DND-41 (cell line): ENCODE data around the gene PSMB9.
"Not testable (repeated sequence)": the region's sequence is repeated elsewhere in the genome, so short reads cannot be mapped to it uniquely, and the experiment has no call there.

Experiments
- ATAC-seq: fragments of 200-7000 bp; cut with Tn5 transposase; 3 replicates; pipeline ENCODE4 v1.9.1; 2021; ENCODE audit warnings: low read depth; ENCODE audit not compliant: insufficient read depth
- DNase-seq: peaks from one replicate; pipeline ENCODE4 v3.0.0-alpha.2; 2020
- H2AFZ ChIP-seq: 2 replicates; pipeline ENCODE4 v1.6.0; 2012; ENCODE audit warnings: low read depth, low read length
- H3K27ac ChIP-seq: 2 replicates; pipeline ENCODE4 v1.5.1; 2012; ENCODE audit warnings: low read length, inconsistent platforms
- H3K27me3 ChIP-seq: fragments of 200-600 bp; sonication (generic); 2 replicates; pipeline ENCODE4 v1.6.0; 2012; ENCODE audit warnings: low read length, mild to moderate bottlenecking, inconsistent platforms; ENCODE audit not compliant: insufficient read depth, poor library complexity
- H3K36me3 ChIP-seq: 2 replicates; pipeline ENCODE4 v1.5.1; 2012; ENCODE audit warnings: low read length, inconsistent platforms; ENCODE audit not compliant: insufficient read depth
- H3K4me1 ChIP-seq: 2 replicates; pipeline ENCODE4 v1.5.1; 2012; ENCODE audit warnings: mild to moderate bottlenecking, low read length; ENCODE audit not compliant: insufficient read depth
- H3K4me2 ChIP-seq: 2 replicates; pipeline ENCODE4 v1.6.0; 2012; ENCODE audit warnings: mild to moderate bottlenecking, moderate library complexity, low read length, inconsistent platforms; ENCODE audit not compliant: insufficient read depth
- H3K4me3 ChIP-seq, 2 experiments: fragments of 200-600 bp in 1 of 2; shearing (Covaris generic) in 1 of 2; 2 replicates each; pipeline ENCODE4 v1.5.1; 2012 to 2016; ENCODE audit warnings: inconsistent platforms in 2 of 2, low read length in 2 of 2, mild to moderate bottlenecking in 2 of 2, low read depth in 1 of 2, moderate library complexity in 1 of 2
- H3K79me2 ChIP-seq: 2 replicates; pipeline ENCODE4 v1.6.0; 2012; ENCODE audit warnings: low read length, inconsistent platforms; ENCODE audit not compliant: insufficient read depth
- H3K9ac ChIP-seq: 2 replicates; pipeline ENCODE4 v1.6.0; 2012; ENCODE audit warnings: low read depth, mild to moderate bottlenecking, inconsistent platforms, low read length, moderate library complexity
- H3K9me3 ChIP-seq: 2 replicates; pipeline ENCODE4 v1.5.1; 2012; ENCODE audit warnings: low read length, moderate library complexity, mild to moderate bottlenecking, inconsistent platforms; ENCODE audit not compliant: insufficient read depth, severe bottlenecking
- H4K20me1 ChIP-seq: 2 replicates; pipeline ENCODE4 v1.6.0; 2012; ENCODE audit warnings: low read length; ENCODE audit not compliant: insufficient read depth
- EZH2 ChIP-seq: IDR thresholded peaks from 3 replicates; pipeline ENCODE4 v1.6.1; 2012; ENCODE audit warnings: borderline replicate concordance, low read depth, mild to moderate bottlenecking, moderate library complexity, low read length, inconsistent platforms; ENCODE audit not compliant: severe bottlenecking
- TF ChIP-seq, protein P1 (sequence below): IDR thresholded peaks from 2 replicates; pipeline ENCODE4 v1.5.1; 2012; ENCODE audit warnings: borderline replicate concordance, low read length, moderate library complexity, mild to moderate bottlenecking; ENCODE audit not compliant: poor library complexity, severe bottlenecking; ENCODE audit errors: extremely low read depth

Gene PSMB9

DNA sequence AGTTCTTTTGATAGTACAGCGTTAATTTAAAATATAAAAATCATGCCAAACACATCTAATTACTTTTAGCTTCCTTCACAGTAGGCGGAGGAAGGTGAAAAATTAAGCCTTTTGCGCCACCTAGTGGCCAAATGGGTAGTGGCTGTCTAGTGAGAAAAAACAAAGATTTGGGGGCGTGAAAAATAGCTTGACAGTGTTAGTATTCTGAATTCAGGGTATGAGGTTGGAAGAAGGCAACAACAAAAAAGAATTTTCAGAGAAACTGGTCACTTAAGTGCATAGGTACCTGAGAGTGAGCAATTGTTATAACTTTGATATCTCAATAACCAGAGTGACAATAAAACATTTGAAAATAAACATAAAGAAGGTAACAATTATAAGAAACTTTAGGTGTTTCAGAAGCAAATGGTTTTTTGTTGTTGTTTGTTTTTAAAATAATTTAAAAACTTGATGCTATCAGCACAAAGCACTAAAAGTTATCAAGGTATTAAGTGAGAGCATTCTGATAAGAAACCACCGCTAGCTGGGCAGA is 14.3 kb downstream of the PSMB9 start:
- H3K79me2 ChIP-seq, result no peaks in the 10 kb centered on the region
- H3K36me3 ChIP-seq, result no peaks in the 10 kb centered on the region
- H3K4me3 ChIP-seq, result no peak overlapping the region
- H3K27ac ChIP-seq, result no peak overlapping the region
- H4K20me1 ChIP-seq, result no peaks in the 10 kb centered on the region
- no peak overlapping the region for H3K4me2 ChIP-seq
- no peak for TF ChIP-seq EZH2
- TF ChIP-seq, protein P1, sequence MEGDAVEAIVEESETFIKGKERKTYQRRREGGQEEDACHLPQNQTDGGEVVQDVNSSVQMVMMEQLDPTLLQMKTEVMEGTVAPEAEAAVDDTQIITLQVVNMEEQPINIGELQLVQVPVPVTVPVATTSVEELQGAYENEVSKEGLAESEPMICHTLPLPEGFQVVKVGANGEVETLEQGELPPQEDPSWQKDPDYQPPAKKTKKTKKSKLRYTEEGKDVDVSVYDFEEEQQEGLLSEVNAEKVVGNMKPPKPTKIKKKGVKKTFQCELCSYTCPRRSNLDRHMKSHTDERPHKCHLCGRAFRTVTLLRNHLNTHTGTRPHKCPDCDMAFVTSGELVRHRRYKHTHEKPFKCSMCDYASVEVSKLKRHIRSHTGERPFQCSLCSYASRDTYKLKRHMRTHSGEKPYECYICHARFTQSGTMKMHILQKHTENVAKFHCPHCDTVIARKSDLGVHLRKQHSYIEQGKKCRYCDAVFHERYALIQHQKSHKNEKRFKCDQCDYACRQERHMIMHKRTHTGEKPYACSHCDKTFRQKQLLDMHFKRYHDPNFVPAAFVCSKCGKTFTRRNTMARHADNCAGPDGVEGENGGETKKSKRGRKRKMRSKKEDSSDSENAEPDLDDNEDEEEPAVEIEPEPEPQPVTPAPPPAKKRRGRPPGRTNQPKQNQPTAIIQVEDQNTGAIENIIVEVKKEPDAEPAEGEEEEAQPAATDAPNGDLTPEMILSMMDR, result peak; percentile 98
- ATAC-seq, result peak; percentile 94
- peak; percentile 83 for DNase-seq
- no peak overlapping the region for H2AFZ ChIP-seq
- H3K9ac ChIP-seq, result no peak overlapping the region
- H3K4me1 ChIP-seq, result 0 out of 2 replicates have a peak, but pooled peaks cover 2% of the 10 kb centered on the region
- peaks cover 6% of the 10 kb centered on the region for H3K27me3 ChIP-seq
- H3K9me3 ChIP-seq, result no peaks in the 10 kb centered on the region

DNA sequence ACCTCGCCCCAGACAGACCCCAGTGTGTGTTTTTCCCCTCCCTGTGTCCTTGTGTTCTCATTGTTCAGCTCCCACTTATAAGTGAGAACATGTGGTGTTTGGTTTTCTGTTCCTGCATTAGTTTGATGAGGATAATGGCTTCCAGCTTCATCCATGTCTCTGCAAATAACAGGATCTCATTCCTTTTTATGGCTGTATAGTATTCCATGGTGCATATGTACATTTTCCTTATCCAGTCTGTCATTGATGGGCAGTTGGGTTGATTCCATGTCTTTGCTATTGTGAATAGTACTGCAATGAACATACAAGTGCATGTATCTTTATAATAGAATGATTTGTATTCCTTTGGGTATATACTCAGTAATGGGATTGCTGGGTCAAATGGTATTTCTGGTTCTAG is 20.0 kb downstream of the PSMB9 start:
- not testable (repeated sequence) for H3K4me3 ChIP-seq, ATAC-seq, DNase-seq, H4K20me1 ChIP-seq, H3K27me3 ChIP-seq, H3K27ac ChIP-seq, H3K9ac ChIP-seq, H3K79me2 ChIP-seq, H3K36me3 ChIP-seq, H3K9me3 ChIP-seq, H3K4me1 ChIP-seq, H2AFZ ChIP-seq, H3K4me2 ChIP-seq

DNA sequence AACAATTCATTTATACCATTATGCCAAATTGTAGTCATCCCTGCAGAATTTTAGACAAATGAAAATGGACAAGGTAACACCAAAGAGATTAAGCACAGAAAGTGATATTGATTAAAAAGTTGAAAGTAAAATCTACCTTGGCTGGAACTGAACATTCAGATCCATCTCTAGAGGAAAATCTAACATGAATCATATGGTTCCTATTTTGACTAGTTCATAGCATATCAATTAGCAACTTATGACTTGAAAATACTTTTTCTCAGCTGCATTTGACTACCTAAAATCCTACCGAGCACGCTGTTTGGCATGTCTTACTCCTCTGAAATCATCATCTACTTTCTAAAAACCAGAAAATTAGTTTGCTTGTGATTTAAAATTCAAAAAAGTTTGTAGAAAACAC is 22.6 kb downstream of the PSMB9 start:
- no peak overlapping the region for H3K27ac ChIP-seq
- TF ChIP-seq EZH2, result no peak
- TF ChIP-seq, protein P1, result no peak
- ATAC-seq (no peak), DNase-seq (no peak)
- H3K4me2 ChIP-seq, result no peak overlapping the region
- H3K4me1 ChIP-seq, result no peaks in the 10 kb centered on the region
- no peak overlapping the region for H2AFZ ChIP-seq
- no peaks in the 10 kb centered on the region for H3K36me3 ChIP-seq
- H4K20me1 ChIP-seq, result no peaks in the 10 kb centered on the region
- no peak overlapping the region for H3K9ac ChIP-seq
- H3K9me3 ChIP-seq, result no peaks in the 10 kb centered on the region
- peaks cover 6% of the 10 kb centered on the region for H3K27me3 ChIP-seq
- no peaks in the 10 kb centered on the region for H3K79me2 ChIP-seq
- H3K4me3 ChIP-seq, result no peak overlapping the region

DNA sequence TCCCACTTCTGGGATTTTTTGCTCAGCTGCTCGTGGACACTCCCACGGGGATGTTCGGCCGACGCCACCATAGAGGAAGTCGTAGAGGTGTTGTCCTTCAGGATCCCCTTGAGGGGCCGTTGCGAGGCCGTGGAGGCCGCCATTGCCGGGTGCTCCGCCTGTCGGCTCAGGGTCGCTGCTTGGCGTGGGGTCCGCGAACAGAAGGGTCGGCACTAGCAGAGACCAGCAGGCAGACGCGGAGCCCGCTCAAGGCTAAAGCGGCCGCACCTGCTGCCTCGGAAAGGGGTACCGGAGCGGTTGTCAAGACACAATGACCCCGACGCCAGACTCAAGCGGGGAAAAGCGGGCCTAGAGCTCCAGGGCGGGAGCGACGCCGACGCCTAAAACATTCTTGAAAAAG is 25.7 kb downstream of the PSMB9 start:
- Histone ChIP-seq H2AFZ (no peak overlapping the region), H3K9me3 (no peaks in the 10 kb centered on the region), H3K27ac (no peak overlapping the region), H3K27me3 (peaks cover 13% of the 10 kb centered on the region), H4K20me1 (no peaks in the 10 kb centered on the region), H3K36me3 (no peaks in the 10 kb centered on the region), H3K4me2 (no peak overlapping the region), H3K9ac (no peak overlapping the region), H3K4me3 (no peak overlapping the region), H3K4me1 (no peaks in the 10 kb centered on the region), H3K79me2 (no peaks in the 10 kb centered on the region)
- TF ChIP-seq, protein P1, result no peak
- no peak for TF ChIP-seq EZH2
- DNase-seq (no peak), ATAC-seq (no peak)

DNA sequence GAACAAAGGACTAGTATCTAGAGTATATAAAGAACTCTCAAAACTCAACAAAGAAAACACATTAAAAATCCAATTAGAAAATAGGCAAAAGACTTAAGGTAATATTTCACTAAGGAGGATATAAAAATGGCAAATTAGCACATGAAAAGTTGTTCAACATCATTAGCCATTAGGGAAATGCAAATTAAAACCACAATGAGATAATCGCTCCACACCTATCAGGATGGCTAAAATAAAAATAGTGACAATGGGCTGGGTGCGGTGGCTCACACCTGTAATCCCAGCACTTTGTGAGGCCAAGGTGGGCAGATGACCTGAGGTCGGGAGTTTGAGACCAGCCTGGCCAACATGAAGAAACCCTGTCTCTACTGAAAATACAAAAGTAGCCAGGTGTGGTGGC is 27.0 kb downstream of the PSMB9 start:
- not testable (repeated sequence) for H2AFZ ChIP-seq, H3K9me3 ChIP-seq, H3K79me2 ChIP-seq, H3K27ac ChIP-seq, H3K4me1 ChIP-seq, H3K4me3 ChIP-seq, ATAC-seq, H3K36me3 ChIP-seq, H3K4me2 ChIP-seq, DNase-seq, H3K9ac ChIP-seq, H4K20me1 ChIP-seq
- H3K27me3 ChIP-seq, result peaks cover 13% of the 10 kb centered on the region
